Measurements from ENCODE around the gene TMEM69. TPM values are rescaled to one million over a fixed set of nuclear protein-coding genes. Genes with fewer than 3 reads are reported as not detected.
A peak's percentile ranks its signal among the peaks of the same experiment; 100 is the strongest.
"Not testable (repeated sequence)": the region's sequence is repeated elsewhere in the genome, so short reads cannot be mapped to it uniquely, and the experiment has no call there.

Gene TMEM69
- total and polyA plus RNA-seq, 2 experiments from 2014 or later, result 59.7 to 62.4 TPM

DNA sequence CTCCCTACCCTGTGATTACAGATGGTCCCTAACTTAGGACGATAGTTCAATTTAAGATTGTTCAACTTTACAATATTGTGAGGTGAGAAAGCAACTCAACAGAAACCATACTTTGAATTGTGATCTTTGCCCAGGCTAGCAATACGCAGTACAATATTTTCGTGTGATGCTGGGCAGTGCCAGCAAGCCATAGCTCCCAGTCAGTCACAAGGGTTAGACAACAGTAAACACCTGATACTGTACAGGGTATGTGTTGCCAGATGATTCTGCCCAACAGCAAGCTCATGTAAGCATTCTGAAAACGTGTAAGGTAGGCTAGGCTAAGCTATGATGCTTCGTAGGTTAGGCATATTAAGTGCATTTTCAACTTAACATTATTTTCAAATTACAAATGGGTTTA is 13.5 kb upstream of the TMEM69 start:
- no peak overlapping the region for H3K27ac Mint-ChIP-seq
- Histone ChIP-seq H3K4me1 (ENCODE audit: insufficient read depth) (peaks cover 25% of the 10 kb centered on the region), H3F3A (replicated peaks; ENCODE audit: low read depth) (no peaks in the 10 kb centered on the region), H3K4me3 (no peak overlapping the region), H3K4me2 (no peak overlapping the region), H3K27ac (ENCODE audit: low read depth) (no peak overlapping the region), H3K79me2 (replicated peaks; ENCODE audit: insufficient read depth) (peaks cover 100% of the 10 kb centered on the region), H2AFZ (no peak overlapping the region), H3K36me3 (ENCODE audit: insufficient read depth) (no peaks in the 10 kb centered on the region), H3K27me3 (ENCODE audit: insufficient read depth) (no peaks in the 10 kb centered on the region), H4K20me1 (replicated peaks; ENCODE audit: insufficient read depth) (peaks cover 72% of the 10 kb centered on the region), H3K9me2 (ENCODE audit: insufficient read depth) (no peaks in the 10 kb centered on the region)
- ATAC-seq, result no peak
- no peaks in the 10 kb centered on the region for H3K9me3 Mint-ChIP-seq
- peaks cover 6% of the 10 kb centered on the region for H3K27me3 Mint-ChIP-seq (ENCODE audit: insufficient read depth, low read depth, poor library complexity)
- no peak for TF ChIP-seq EZH2 (IDR thresholded peaks at IDR 0.05; ENCODE audit: low read depth, unreplicated experiment)
- no peak for TF ChIP-seq ZNF114 (CRISPR knock-in tag; IDR thresholded peaks at IDR 0.05)
- TF ChIP-seq, protein P1, sequence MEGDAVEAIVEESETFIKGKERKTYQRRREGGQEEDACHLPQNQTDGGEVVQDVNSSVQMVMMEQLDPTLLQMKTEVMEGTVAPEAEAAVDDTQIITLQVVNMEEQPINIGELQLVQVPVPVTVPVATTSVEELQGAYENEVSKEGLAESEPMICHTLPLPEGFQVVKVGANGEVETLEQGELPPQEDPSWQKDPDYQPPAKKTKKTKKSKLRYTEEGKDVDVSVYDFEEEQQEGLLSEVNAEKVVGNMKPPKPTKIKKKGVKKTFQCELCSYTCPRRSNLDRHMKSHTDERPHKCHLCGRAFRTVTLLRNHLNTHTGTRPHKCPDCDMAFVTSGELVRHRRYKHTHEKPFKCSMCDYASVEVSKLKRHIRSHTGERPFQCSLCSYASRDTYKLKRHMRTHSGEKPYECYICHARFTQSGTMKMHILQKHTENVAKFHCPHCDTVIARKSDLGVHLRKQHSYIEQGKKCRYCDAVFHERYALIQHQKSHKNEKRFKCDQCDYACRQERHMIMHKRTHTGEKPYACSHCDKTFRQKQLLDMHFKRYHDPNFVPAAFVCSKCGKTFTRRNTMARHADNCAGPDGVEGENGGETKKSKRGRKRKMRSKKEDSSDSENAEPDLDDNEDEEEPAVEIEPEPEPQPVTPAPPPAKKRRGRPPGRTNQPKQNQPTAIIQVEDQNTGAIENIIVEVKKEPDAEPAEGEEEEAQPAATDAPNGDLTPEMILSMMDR (conservative IDR thresholded peaks at IDR 0.05; ENCODE audit: low read depth in 2 of 2), result no peak
- no peak for TF ChIP-seq CREB1 (CRISPR knock-in tag; IDR thresholded peaks at IDR 0.05; ENCODE audit: low read depth)
- no peak for TF ChIP-seq STAT1 (IDR thresholded peaks at IDR 0.05; ENCODE audit: unreplicated experiment)
- TF ChIP-seq, protein P2, sequence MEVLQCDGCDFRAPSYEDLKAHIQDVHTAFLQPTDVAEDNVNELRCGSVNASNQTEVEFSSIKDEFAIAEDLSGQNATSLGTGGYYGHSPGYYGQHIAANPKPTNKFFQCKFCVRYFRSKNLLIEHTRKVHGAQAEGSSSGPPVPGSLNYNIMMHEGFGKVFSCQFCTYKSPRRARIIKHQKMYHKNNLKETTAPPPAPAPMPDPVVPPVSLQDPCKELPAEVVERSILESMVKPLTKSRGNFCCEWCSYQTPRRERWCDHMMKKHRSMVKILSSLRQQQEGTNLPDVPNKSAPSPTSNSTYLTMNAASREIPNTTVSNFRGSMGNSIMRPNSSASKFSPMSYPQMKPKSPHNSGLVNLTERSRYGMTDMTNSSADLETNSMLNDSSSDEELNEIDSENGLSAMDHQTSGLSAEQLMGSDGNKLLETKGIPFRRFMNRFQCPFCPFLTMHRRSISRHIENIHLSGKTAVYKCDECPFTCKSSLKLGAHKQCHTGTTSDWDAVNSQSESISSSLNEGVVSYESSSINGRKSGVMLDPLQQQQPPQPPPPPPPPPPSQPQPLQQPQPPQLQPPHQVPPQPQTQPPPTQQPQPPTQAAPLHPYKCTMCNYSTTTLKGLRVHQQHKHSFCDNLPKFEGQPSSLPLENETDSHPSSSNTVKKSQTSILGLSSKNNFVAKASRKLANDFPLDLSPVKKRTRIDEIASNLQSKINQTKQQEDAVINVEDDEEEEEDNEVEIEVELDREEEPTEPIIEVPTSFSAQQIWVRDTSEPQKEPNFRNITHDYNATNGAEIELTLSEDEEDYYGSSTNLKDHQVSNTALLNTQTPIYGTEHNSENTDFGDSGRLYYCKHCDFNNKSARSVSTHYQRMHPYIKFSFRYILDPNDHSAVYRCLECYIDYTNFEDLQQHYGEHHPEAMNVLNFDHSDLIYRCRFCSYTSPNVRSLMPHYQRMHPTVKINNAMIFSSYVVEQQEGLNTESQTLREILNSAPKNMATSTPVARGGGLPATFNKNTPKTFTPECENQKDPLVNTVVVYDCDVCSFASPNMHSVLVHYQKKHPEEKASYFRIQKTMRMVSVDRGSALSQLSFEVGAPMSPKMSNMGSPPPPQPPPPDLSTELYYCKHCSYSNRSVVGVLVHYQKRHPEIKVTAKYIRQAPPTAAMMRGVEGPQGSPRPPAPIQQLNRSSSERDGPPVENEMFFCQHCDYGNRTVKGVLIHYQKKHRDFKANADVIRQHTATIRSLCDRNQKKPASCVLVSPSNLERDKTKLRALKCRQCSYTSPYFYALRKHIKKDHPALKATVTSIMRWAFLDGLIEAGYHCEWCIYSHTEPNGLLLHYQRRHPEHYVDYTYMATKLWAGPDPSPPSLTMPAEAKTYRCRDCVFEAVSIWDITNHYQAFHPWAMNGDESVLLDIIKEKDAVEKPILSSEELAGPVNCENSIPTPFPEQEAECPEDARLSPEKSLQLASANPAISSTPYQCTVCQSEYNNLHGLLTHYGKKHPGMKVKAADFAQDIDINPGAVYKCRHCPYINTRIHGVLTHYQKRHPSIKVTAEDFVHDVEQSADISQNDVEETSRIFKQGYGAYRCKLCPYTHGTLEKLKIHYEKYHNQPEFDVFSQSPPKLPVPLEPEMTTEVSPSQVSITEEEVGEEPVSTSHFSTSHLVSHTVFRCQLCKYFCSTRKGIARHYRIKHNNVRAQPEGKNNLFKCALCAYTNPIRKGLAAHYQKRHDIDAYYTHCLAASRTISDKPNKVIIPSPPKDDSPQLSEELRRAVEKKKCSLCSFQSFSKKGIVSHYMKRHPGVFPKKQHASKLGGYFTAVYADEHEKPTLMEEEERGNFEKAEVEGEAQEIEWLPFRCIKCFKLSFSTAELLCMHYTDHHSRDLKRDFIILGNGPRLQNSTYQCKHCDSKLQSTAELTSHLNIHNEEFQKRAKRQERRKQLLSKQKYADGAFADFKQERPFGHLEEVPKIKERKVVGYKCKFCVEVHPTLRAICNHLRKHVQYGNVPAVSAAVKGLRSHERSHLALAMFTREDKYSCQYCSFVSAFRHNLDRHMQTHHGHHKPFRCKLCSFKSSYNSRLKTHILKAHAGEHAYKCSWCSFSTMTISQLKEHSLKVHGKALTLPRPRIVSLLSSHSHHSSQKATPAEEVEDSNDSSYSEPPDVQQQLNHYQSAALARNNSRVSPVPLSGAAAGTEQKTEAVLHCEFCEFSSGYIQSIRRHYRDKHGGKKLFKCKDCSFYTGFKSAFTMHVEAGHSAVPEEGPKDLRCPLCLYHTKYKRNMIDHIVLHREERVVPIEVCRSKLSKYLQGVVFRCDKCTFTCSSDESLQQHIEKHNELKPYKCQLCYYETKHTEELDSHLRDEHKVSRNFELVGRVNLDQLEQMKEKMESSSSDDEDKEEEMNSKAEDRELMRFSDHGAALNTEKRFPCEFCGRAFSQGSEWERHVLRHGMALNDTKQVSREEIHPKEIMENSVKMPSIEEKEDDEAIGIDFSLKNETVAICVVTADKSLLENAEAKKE (CRISPR knock-in tag; IDR thresholded peaks at IDR 0.05), result no peak
- H3K4me1 Mint-ChIP-seq, result peaks cover 36% of the 10 kb centered on the region
- DNase-seq (ENCODE audit: low spot score), result no peak
- no peak overlapping the region for H3K4me3 Mint-ChIP-seq
- H3K36me3 Mint-ChIP-seq (ENCODE audit: low read depth), result peaks cover 16% of the 10 kb centered on the region; the same call in 1 of the 3 replicates

DNA sequence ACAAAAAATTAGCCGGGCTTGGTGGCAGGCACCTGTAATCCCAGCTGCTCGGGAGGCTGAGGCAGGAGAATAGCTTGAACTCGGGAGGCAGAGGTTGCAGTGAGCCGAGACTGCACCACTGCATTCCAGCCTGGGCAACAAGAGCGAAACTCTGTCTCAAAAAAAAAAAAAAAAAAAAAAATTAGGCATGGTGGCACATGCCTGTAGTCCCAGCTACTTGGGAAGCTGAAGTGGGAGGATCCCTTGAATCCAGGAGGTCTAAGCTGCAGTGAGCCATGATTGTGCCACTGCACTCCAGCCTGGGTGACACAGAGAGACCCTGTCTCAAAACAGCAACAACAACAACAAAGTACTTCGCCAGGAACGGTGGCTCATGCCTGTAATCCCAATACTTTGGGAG is 11.4 kb upstream of the TMEM69 start:
- not testable (repeated sequence) for H3K4me2 ChIP-seq; H3K4me3 Mint-ChIP-seq; DNase-seq (ENCODE audit: low spot score); H3K9me2 ChIP-seq (ENCODE audit: insufficient read depth); H3K27me3 Mint-ChIP-seq (ENCODE audit: insufficient read depth, low read depth, poor library complexity); H2AFZ ChIP-seq; H3K4me3 ChIP-seq; H3K27ac ChIP-seq (ENCODE audit: low read depth); H3K9me3 Mint-ChIP-seq; H3K27me3 ChIP-seq (ENCODE audit: insufficient read depth); H3K36me3 ChIP-seq (ENCODE audit: insufficient read depth); ATAC-seq; H3F3A ChIP-seq (replicated peaks; ENCODE audit: low read depth)
- peaks cover 69% of the 10 kb centered on the region for H4K20me1 ChIP-seq (replicated peaks; ENCODE audit: insufficient read depth)
- peaks cover 100% of the 10 kb centered on the region for H3K79me2 ChIP-seq (replicated peaks; ENCODE audit: insufficient read depth)
- Mint-ChIP-seq H3K27ac (peak overlapping the region; percentile 60; the same call in 1 of the 2 replicates), H3K36me3 (ENCODE audit: low read depth) (peaks cover 12% of the 10 kb centered on the region; the same call in 1 of the 3 replicates), H3K4me1 (peaks cover 44% of the 10 kb centered on the region)
- peaks cover 44% of the 10 kb centered on the region for H3K4me1 ChIP-seq (ENCODE audit: insufficient read depth)
